ENCODE results near the gene IQGAP2.

DNA sequence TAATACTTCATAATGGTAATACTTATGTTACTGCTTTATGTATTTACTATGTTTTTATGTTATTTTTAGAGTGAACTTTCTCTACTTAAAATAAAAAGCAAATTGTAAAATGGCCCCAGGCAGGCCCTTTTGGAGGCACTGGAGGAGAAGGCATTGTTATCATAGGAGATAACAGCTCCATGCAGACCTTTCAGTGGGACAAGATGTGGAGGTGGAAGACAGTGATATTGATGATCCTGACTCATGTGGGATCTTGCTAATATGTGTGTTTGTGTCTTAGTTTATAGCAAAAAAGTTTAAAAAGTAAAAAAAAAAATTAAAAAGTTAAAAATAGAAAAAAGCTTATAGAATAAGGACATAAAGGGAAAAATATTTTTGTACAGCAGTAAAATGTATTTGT lies 74.5 kb downstream of the IQGAP2 start:
- TF ChIP-seq, protein P1, sequence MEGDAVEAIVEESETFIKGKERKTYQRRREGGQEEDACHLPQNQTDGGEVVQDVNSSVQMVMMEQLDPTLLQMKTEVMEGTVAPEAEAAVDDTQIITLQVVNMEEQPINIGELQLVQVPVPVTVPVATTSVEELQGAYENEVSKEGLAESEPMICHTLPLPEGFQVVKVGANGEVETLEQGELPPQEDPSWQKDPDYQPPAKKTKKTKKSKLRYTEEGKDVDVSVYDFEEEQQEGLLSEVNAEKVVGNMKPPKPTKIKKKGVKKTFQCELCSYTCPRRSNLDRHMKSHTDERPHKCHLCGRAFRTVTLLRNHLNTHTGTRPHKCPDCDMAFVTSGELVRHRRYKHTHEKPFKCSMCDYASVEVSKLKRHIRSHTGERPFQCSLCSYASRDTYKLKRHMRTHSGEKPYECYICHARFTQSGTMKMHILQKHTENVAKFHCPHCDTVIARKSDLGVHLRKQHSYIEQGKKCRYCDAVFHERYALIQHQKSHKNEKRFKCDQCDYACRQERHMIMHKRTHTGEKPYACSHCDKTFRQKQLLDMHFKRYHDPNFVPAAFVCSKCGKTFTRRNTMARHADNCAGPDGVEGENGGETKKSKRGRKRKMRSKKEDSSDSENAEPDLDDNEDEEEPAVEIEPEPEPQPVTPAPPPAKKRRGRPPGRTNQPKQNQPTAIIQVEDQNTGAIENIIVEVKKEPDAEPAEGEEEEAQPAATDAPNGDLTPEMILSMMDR (IDR thresholded peaks at IDR 0.05), result no peak
- TF ChIP-seq POLR2A (IDR thresholded peaks at IDR 0.05), result no peak
- no peak for TF ChIP-seq EP300 (IDR thresholded peaks at IDR 0.05; ENCODE audit: low read depth)
- TF ChIP-seq POLR2AphosphoS5 (IDR thresholded peaks at IDR 0.05), result no peak

Measured in transverse colon (tissue), 4 donors.